Islet of Langerhans (tissue), 1 donor: ENCODE measurements around the gene EXOSC6.
"Not testable (repeated sequence)": the region's sequence is repeated elsewhere in the genome, so short reads cannot be mapped to it uniquely, and the experiment has no call there.

Experiments
- FAIRE-seq: peaks from one replicate; lab custom pipeline; 2011; peaks lifted over from hg19 to GRCh38; lab: Jason Lieb, UNC

The EXOSC6 gene

GRCh38 chr16:70251629-70252354, at the start of gene EXOSC6:
Gene EXOSC6, minus strand, starts transcription at chr16:70251940. Its CDS starts 40 bp downstream, at chr16:70251900.
- no peak for FAIRE-seq

- FAIRE-seq, result no peak
Observed at GRCh38 chr16:70301121-70301520, 49.4 kb upstream of the EXOSC6 start.

- FAIRE-seq, result peak; percentile 51
Observed at GRCh38 chr16:70298988-70299938, 47.5 kb upstream of the EXOSC6 start, which contains the start of gene DDX19B. Gene DDX19B, plus strand, starts transcription at chr16:70299186. Its CDS starts 112 bp downstream, at chr16:70299298.

GRCh38 chr16:70295634-70296033, 43.9 kb upstream of the EXOSC6 start:
- FAIRE-seq, result no peak

GRCh38 chr16:70294385-70295025, 42.8 kb upstream of the EXOSC6 start:
- no peak for FAIRE-seq

- not testable (repeated sequence) for FAIRE-seq
Observed at GRCh38 chr16:70292148-70292547, 40.4 kb upstream of the EXOSC6 start.

- no peak for FAIRE-seq
Observed at GRCh38 chr16:70290949-70291519, 39.3 kb upstream of the EXOSC6 start.

GRCh38 chr16:70289229-70290094, 37.7 kb upstream of the EXOSC6 start, which contains the start of gene AARS1:
Gene AARS1, minus strand, starts transcription at chr16:70289506. Its CDS starts 6,743 bp downstream, at chr16:70282763.
- no peak for FAIRE-seq

GRCh38 chr16:70287304-70287971, 35.7 kb upstream of the EXOSC6 start:
- FAIRE-seq, result not testable (repeated sequence)

GRCh38 chr16:70276392-70276791, 24.7 kb upstream of the EXOSC6 start:
- no peak for FAIRE-seq

- no peak for FAIRE-seq
Observed at GRCh38 chr16:70271696-70272095, 20.0 kb upstream of the EXOSC6 start.

- no peak for FAIRE-seq
Observed at GRCh38 chr16:70270176-70270575, 18.4 kb upstream of the EXOSC6 start.

GRCh38 chr16:70269471-70269870, 17.7 kb upstream of the EXOSC6 start:
- no peak for FAIRE-seq

GRCh38 chr16:70267922-70268321, 16.2 kb upstream of the EXOSC6 start:
- FAIRE-seq, result not testable (repeated sequence)

- no peak for FAIRE-seq
Observed at GRCh38 chr16:70267516-70267915, 15.8 kb upstream of the EXOSC6 start.

GRCh38 chr16:70259903-70260302, 8.2 kb upstream of the EXOSC6 start:
- not testable (repeated sequence) for FAIRE-seq

GRCh38 chr16:70258946-70259345, 7.2 kb upstream of the EXOSC6 start:
- FAIRE-seq, result no peak

- FAIRE-seq, result no peak
Observed at GRCh38 chr16:70258065-70258464, 6.3 kb upstream of the EXOSC6 start.

- FAIRE-seq, result no peak
Observed at GRCh38 chr16:70257391-70257790, 5.7 kb upstream of the EXOSC6 start.

GRCh38 chr16:70255574-70255973, 3.8 kb upstream of the EXOSC6 start:
- FAIRE-seq, result no peak

- no peak for FAIRE-seq
Observed at GRCh38 chr16:70254965-70255286, 3.2 kb upstream of the EXOSC6 start.
